ENCODE measurements around the gene VTA1. TPM values are rescaled to one million over a fixed set of nuclear protein-coding genes. Genes with fewer than 3 reads are reported as not detected.

Gene VTA1
- total RNA-seq, 3 donors from 2014 or later = 31.8 to 58.8 (median 40.2) TPM

- TF ChIP-seq, protein P1, sequence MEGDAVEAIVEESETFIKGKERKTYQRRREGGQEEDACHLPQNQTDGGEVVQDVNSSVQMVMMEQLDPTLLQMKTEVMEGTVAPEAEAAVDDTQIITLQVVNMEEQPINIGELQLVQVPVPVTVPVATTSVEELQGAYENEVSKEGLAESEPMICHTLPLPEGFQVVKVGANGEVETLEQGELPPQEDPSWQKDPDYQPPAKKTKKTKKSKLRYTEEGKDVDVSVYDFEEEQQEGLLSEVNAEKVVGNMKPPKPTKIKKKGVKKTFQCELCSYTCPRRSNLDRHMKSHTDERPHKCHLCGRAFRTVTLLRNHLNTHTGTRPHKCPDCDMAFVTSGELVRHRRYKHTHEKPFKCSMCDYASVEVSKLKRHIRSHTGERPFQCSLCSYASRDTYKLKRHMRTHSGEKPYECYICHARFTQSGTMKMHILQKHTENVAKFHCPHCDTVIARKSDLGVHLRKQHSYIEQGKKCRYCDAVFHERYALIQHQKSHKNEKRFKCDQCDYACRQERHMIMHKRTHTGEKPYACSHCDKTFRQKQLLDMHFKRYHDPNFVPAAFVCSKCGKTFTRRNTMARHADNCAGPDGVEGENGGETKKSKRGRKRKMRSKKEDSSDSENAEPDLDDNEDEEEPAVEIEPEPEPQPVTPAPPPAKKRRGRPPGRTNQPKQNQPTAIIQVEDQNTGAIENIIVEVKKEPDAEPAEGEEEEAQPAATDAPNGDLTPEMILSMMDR (IDR thresholded peaks at IDR 0.05) = no peak
- TF ChIP-seq POLR2A (IDR thresholded peaks at IDR 0.05) = no peak
- TF ChIP-seq POLR2AphosphoS5 (IDR thresholded peaks at IDR 0.05) = no peak
- Histone ChIP-seq H3K36me3 (no peaks in the 10 kb centered on the region), H3K27ac (no peak overlapping the region), H3K27me3 (no peaks in the 10 kb centered on the region), H3K4me3 (no peak overlapping the region), H3K4me1 (no peaks in the 10 kb centered on the region), H3K9me3 (no peaks in the 10 kb centered on the region)
- intact Hi-C loops (cut with DNase I; ENCODE audit: low total_unique reads) = no loop called here
- DNase-seq (ENCODE audit: low spot score in 2 of 2) = no peak
Observed at GRCh38 chr6:142189057-142189456, 42.0 kb downstream of the VTA1 start.

DNA sequence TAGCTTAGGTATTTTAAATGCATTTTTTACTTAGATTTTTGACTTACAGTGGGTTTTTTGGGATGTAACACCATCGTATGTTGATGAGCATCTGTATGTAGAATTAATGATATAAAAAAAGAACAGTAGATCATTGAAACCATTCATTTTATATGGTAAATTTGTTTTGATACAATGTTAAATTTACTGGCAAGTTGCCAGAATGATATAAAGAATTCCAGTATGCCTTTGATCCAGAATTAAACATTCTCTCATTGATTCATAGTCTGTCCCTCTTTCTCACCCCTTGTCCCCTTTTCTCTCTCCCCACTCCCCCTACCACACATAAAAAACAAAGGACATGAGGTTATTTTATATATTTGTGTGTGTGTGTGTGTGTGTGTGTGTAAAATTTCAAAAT lies 45.3 kb downstream of the VTA1 start:
- DNase-seq (ENCODE audit: low spot score in 2 of 2) = no peak
- Histone ChIP-seq H3K9me3 (no peaks in the 10 kb centered on the region), H3K27ac (no peak overlapping the region), H3K36me3 (no peaks in the 10 kb centered on the region), H3K27me3 (no peaks in the 10 kb centered on the region), H3K4me3 (no peak overlapping the region), H3K4me1 (no peaks in the 10 kb centered on the region)
- TF ChIP-seq POLR2AphosphoS5 (IDR thresholded peaks at IDR 0.05) (no peak), POLR2A (IDR thresholded peaks at IDR 0.05) (no peak)
- TF ChIP-seq, protein P1 (IDR thresholded peaks at IDR 0.05) = no peak
- intact Hi-C loops (cut with DNase I; ENCODE audit: low total_unique reads) = no loop called here

- no peak overlapping the region for H3K4me3 ChIP-seq
- intact Hi-C loops (cut with DNase I; ENCODE audit: low total_unique reads) = no loop called here
Observed at GRCh38 chr6:142193621-142194020, 46.6 kb downstream of the VTA1 start.

DNA sequence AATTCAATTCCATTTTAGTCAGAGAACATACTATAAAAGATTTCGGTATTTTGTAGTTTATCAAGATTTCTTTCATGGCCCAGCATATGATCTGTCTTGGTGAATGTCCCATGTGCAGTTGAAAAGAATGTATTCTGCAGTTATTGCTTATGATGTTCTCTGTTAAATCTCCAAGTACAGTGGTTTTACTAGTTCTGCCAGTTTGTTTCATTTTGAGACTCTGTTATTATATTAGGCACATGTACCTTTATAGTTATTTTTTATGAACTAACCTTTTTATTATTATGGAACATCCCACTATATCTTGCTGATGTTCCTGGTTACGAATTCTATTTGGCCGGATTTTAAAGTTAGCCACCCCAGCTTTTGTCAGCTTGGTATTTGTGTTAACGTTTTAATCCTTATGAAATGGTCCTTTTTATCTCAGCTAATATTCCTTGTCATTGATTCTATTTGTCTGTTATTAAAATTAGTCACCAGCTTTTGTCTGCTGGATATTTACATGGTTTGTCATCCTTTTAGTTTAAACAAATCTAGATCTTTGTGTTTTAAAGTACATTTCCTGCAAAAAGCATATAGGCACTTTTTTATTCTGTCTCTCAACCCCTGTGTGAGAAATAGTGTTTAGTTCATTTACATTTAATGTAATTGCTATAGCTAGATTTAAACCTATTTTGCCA lies 48.9 kb downstream of the VTA1 start:
- H3K4me1 ChIP-seq = no peaks in the 10 kb centered on the region

More at GRCh38 chr6:142193621-142194020, 46.6 kb downstream of the VTA1 start:
- no peak for DNase-seq (ENCODE audit: low spot score in 2 of 2)
- H3K36me3 ChIP-seq = peaks cover 4% of the 10 kb centered on the region
- no peak overlapping the region for H3K27ac ChIP-seq
- no peaks in the 10 kb centered on the region for H3K9me3 ChIP-seq
- H3K27me3 ChIP-seq = no peaks in the 10 kb centered on the region
- no peaks in the 10 kb centered on the region for H3K4me1 ChIP-seq
- TF ChIP-seq, protein P1 (IDR thresholded peaks at IDR 0.05) = no peak
- no peak for TF ChIP-seq POLR2A (IDR thresholded peaks at IDR 0.05)
- no peak for TF ChIP-seq POLR2AphosphoS5 (IDR thresholded peaks at IDR 0.05)

More for the DNA sequence above, 48.9 kb downstream of the VTA1 start:
- no peak for DNase-seq (ENCODE audit: low spot score in 2 of 2)
- Histone ChIP-seq H3K27ac (no peak overlapping the region), H3K4me3 (no peak overlapping the region), H3K27me3 (no peaks in the 10 kb centered on the region), H3K36me3 (peaks cover 6% of the 10 kb centered on the region), H3K9me3 (no peaks in the 10 kb centered on the region)
- TF ChIP-seq POLR2AphosphoS5 (IDR thresholded peaks at IDR 0.05) (no peak), POLR2A (IDR thresholded peaks at IDR 0.05) (no peak)
- TF ChIP-seq, protein P1 (IDR thresholded peaks at IDR 0.05) = no peak
- intact Hi-C loops (cut with DNase I; ENCODE audit: low total_unique reads) = no loop called here
